GM23338 (cell line): Measurements from ENCODE around the gene MTARC2. TPM values are rescaled to one million over a fixed set of nuclear protein-coding genes. Genes with fewer than 3 reads are reported as not detected.

ENCODE experiments used
- ATAC-seq: fragments of 200-7000 bp; cut with Tn5 transposase; 3 replicates; pipeline ENCODE4 v1.9.1; 2020
- DNase-seq: peaks from one replicate; pipeline ENCODE4 v3.0.0-alpha.2; 2015; ENCODE audit warnings: low spot score
- H2AFZ ChIP-seq: fragments of 200-600 bp; sonication (generic); 2 replicates; pipeline ENCODE4 v1.8.0; 2016; ENCODE audit warnings: antibody characterized with exemption, mild to moderate bottlenecking, moderate library complexity
- H3F3A ChIP-seq: fragments of 200-600 bp; sonication (generic); replicated peaks from 2 replicates; pipeline ENCODE4 v1.8.0; 2017; ENCODE audit warnings: antibody characterized with exemption, mixed run types, low read depth
- H3K27ac ChIP-seq: fragments of 200-600 bp; sonication (generic); 2 replicates; pipeline ENCODE4 v1.6.1; 2016; ENCODE audit warnings: low read depth
- H3K27me3 ChIP-seq: fragments of 200-600 bp; sonication (generic); 2 replicates; pipeline ENCODE4 v1.8.0; 2016; ENCODE audit warnings: mild to moderate bottlenecking, mixed run types, moderate library complexity; ENCODE audit not compliant: insufficient read depth
- H3K36me3 ChIP-seq: fragments of 200-600 bp; sonication (generic); 2 replicates; pipeline ENCODE4 v1.8.0; 2016; ENCODE audit warnings: mild to moderate bottlenecking; ENCODE audit not compliant: insufficient read depth
- H3K4me1 ChIP-seq: fragments of 200-600 bp; sonication (generic); 2 replicates; pipeline ENCODE4 v1.8.0; 2016; ENCODE audit warnings: mild to moderate bottlenecking, moderate library complexity; ENCODE audit not compliant: insufficient read depth
- H3K4me2 ChIP-seq: fragments of 200-600 bp; sonication (generic); 2 replicates; pipeline ENCODE4 v1.7.1; 2017; ENCODE audit warnings: mixed run types
- H3K4me3 ChIP-seq: fragments of 200-600 bp; sonication (generic); 2 replicates; pipeline ENCODE4 v1.6.1; 2016; ENCODE audit warnings: mixed run types
- H3K79me2 ChIP-seq: fragments of 200-600 bp; sonication (generic); replicated peaks from 2 replicates; pipeline ENCODE4 v1.8.0; 2017; ENCODE audit warnings: mild to moderate bottlenecking; ENCODE audit not compliant: insufficient read depth
- H3K9me2 ChIP-seq: fragments of 200-600 bp; sonication (generic); 2 replicates; pipeline ENCODE4 v1.8.0; 2017; ENCODE audit not compliant: insufficient read depth
- H4K20me1 ChIP-seq: fragments of 200-600 bp; sonication (generic); replicated peaks from 2 replicates; pipeline ENCODE4 v1.8.0; 2017; ENCODE audit warnings: mild to moderate bottlenecking; ENCODE audit not compliant: insufficient read depth
- H3K27ac Mint-ChIP-seq: 2 replicates; pipeline ENCODE4 v1.8.0; 2020; ENCODE audit warnings: inconsistent platforms, mild to moderate bottlenecking, moderate library complexity, mixed read lengths
- H3K27me3 Mint-ChIP-seq: 3 replicates; pipeline ENCODE4 v1.8.0; 2022; ENCODE audit warnings: low read depth, mild to moderate bottlenecking, moderate library complexity, mixed read lengths, inconsistent platforms; ENCODE audit not compliant: insufficient read depth, poor library complexity
- H3K36me3 Mint-ChIP-seq: 3 replicates; pipeline ENCODE4 v1.8.0; 2021; ENCODE audit warnings: low read depth, mild to moderate bottlenecking, inconsistent platforms, moderate library complexity, mixed read lengths
- H3K4me1 Mint-ChIP-seq: 3 replicates; pipeline ENCODE4 v1.8.0; 2020; ENCODE audit warnings: mild to moderate bottlenecking, inconsistent platforms, mixed read lengths
- H3K4me3 Mint-ChIP-seq: 3 replicates; pipeline ENCODE4 v1.8.0; 2021; ENCODE audit warnings: moderate library complexity, mild to moderate bottlenecking, inconsistent platforms, mixed read lengths
- H3K9me3 Mint-ChIP-seq: 3 replicates; pipeline ENCODE4 v1.8.0; 2020; ENCODE audit warnings: moderate library complexity, mild to moderate bottlenecking, inconsistent platforms, mixed read lengths
- CREB1 ChIP-seq: fragments of 250-450 bp; sonication (Bioruptor Pico); IDR thresholded peaks from 2 replicates; pipeline ENCODE4 v1.5.0; 2020; ENCODE audit warnings: low read depth, mild to moderate bottlenecking, moderate library complexity
- EZH2 ChIP-seq: fragments of 200-600 bp; sonication (generic); IDR thresholded peaks from one replicate; pipeline ENCODE4 v1.8.0; 2017; ENCODE audit warnings: antibody characterized with exemption, mild to moderate bottlenecking, low read depth; ENCODE audit not compliant: unreplicated experiment
- NANOG ChIP-seq: IDR thresholded peaks from 2 replicates; pipeline ENCODE4 v1.6.1; 2016; ENCODE audit warnings: antibody characterized with exemption, borderline replicate concordance
- POLR2AphosphoS5 ChIP-seq: IDR thresholded peaks from 2 replicates; pipeline ENCODE4 v1.6.1; 2016; ENCODE audit warnings: antibody characterized with exemption, low read depth
- STAT1 ChIP-seq: IDR thresholded peaks from one replicate; pipeline ENCODE4 v1.6.1; 2016; ENCODE audit warnings: antibody characterized with exemption; ENCODE audit not compliant: unreplicated experiment
- ZNF331 ChIP-seq: fragments of 250-450 bp; sonication (Bioruptor Pico); IDR thresholded peaks from 2 replicates; pipeline ENCODE4 v1.5.0; 2020; ENCODE audit warnings: low read depth, mild to moderate bottlenecking, moderate library complexity
- polyA plus RNA-seq: library from polyadenylated mRNA; unstranded; fragments of >200 nt; fragmentation: Nextera tagmentation; extraction: Ambion mirVana; gene quantifications from 2 replicates; pipeline ENCODE4 v1.2.1, GENCODE V29; 2016
- total RNA-seq: library from RNA; depleted of rRNA; stranded (reverse); fragments of >200 nt; shearing (Covaris generic); gene quantifications from 2 replicates; pipeline ENCODE4 v1.2.3, GENCODE V29; 2014; rRNA removed
- TF ChIP-seq, protein P1 (sequence below): fragments of 250-450 bp; sonication (Bioruptor Pico); IDR thresholded peaks from 2 replicates; pipeline ENCODE4 v1.5.0; 2020; ENCODE audit warnings: mild to moderate bottlenecking, moderate library complexity
- TF ChIP-seq, protein P2 (sequence below): IDR thresholded peaks from one replicate; pipeline ENCODE4 v1.6.1; 2018; ENCODE audit warnings: antibody characterized with exemption; ENCODE audit not compliant: unreplicated experiment

The MTARC2 gene
- total and polyA plus RNA-seq, 2 experiments from 2014 or later = 4.1 to 8.0 TPM

DNA sequence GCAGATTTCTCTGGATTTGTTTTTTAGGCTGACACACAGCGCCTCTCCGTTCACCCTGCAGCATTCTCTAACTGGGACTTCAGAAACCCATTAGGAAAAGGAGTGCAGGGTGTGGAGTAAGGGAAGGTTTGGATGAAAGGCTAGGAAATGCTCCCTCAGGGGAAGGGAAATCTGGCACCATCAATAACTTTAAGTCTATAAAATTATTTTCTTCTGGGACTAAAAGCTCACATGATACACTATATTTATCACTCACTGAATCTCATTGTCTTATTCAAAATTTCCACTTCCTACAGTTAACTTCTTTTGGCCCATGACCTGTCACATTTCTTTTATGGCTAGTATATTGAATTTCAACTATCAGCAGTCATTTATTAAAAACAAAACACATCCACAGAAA lies 85.3 kb downstream of the MTARC2 start:
- Histone ChIP-seq H3K4me1 (no peaks in the 10 kb centered on the region), H3K4me3 (no peak overlapping the region), H3K9me2 (no peaks in the 10 kb centered on the region), H3F3A (no peaks in the 10 kb centered on the region), H4K20me1 (no peaks in the 10 kb centered on the region), H3K36me3 (no peaks in the 10 kb centered on the region; the same call in 1 of the 2 replicates), H2AFZ (no peak overlapping the region), H3K27me3 (no peaks in the 10 kb centered on the region), H3K4me2 (no peak overlapping the region), H3K79me2 (no peaks in the 10 kb centered on the region), H3K27ac (no peak overlapping the region)
- Mint-ChIP-seq H3K36me3 (0 out of 3 replicates have a peak, but pooled peaks cover 3% of the 10 kb centered on the region), H3K9me3 (no peaks in the 10 kb centered on the region), H3K27ac (no peak overlapping the region), H3K4me1 (no peaks in the 10 kb centered on the region), H3K27me3 (peaks cover 2% of the 10 kb centered on the region), H3K4me3 (no peak overlapping the region)
- ATAC-seq (no peak), DNase-seq (no peak)
- TF ChIP-seq STAT1 (no peak), POLR2AphosphoS5 (no peak), NANOG (no peak), CREB1 (CRISPR knock-in tag) (no peak), ZNF331 (CRISPR knock-in tag) (no peak), EZH2 (no peak)
- TF ChIP-seq, protein P1, sequence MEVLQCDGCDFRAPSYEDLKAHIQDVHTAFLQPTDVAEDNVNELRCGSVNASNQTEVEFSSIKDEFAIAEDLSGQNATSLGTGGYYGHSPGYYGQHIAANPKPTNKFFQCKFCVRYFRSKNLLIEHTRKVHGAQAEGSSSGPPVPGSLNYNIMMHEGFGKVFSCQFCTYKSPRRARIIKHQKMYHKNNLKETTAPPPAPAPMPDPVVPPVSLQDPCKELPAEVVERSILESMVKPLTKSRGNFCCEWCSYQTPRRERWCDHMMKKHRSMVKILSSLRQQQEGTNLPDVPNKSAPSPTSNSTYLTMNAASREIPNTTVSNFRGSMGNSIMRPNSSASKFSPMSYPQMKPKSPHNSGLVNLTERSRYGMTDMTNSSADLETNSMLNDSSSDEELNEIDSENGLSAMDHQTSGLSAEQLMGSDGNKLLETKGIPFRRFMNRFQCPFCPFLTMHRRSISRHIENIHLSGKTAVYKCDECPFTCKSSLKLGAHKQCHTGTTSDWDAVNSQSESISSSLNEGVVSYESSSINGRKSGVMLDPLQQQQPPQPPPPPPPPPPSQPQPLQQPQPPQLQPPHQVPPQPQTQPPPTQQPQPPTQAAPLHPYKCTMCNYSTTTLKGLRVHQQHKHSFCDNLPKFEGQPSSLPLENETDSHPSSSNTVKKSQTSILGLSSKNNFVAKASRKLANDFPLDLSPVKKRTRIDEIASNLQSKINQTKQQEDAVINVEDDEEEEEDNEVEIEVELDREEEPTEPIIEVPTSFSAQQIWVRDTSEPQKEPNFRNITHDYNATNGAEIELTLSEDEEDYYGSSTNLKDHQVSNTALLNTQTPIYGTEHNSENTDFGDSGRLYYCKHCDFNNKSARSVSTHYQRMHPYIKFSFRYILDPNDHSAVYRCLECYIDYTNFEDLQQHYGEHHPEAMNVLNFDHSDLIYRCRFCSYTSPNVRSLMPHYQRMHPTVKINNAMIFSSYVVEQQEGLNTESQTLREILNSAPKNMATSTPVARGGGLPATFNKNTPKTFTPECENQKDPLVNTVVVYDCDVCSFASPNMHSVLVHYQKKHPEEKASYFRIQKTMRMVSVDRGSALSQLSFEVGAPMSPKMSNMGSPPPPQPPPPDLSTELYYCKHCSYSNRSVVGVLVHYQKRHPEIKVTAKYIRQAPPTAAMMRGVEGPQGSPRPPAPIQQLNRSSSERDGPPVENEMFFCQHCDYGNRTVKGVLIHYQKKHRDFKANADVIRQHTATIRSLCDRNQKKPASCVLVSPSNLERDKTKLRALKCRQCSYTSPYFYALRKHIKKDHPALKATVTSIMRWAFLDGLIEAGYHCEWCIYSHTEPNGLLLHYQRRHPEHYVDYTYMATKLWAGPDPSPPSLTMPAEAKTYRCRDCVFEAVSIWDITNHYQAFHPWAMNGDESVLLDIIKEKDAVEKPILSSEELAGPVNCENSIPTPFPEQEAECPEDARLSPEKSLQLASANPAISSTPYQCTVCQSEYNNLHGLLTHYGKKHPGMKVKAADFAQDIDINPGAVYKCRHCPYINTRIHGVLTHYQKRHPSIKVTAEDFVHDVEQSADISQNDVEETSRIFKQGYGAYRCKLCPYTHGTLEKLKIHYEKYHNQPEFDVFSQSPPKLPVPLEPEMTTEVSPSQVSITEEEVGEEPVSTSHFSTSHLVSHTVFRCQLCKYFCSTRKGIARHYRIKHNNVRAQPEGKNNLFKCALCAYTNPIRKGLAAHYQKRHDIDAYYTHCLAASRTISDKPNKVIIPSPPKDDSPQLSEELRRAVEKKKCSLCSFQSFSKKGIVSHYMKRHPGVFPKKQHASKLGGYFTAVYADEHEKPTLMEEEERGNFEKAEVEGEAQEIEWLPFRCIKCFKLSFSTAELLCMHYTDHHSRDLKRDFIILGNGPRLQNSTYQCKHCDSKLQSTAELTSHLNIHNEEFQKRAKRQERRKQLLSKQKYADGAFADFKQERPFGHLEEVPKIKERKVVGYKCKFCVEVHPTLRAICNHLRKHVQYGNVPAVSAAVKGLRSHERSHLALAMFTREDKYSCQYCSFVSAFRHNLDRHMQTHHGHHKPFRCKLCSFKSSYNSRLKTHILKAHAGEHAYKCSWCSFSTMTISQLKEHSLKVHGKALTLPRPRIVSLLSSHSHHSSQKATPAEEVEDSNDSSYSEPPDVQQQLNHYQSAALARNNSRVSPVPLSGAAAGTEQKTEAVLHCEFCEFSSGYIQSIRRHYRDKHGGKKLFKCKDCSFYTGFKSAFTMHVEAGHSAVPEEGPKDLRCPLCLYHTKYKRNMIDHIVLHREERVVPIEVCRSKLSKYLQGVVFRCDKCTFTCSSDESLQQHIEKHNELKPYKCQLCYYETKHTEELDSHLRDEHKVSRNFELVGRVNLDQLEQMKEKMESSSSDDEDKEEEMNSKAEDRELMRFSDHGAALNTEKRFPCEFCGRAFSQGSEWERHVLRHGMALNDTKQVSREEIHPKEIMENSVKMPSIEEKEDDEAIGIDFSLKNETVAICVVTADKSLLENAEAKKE (CRISPR knock-in tag) = no peak
- TF ChIP-seq, protein P2, sequence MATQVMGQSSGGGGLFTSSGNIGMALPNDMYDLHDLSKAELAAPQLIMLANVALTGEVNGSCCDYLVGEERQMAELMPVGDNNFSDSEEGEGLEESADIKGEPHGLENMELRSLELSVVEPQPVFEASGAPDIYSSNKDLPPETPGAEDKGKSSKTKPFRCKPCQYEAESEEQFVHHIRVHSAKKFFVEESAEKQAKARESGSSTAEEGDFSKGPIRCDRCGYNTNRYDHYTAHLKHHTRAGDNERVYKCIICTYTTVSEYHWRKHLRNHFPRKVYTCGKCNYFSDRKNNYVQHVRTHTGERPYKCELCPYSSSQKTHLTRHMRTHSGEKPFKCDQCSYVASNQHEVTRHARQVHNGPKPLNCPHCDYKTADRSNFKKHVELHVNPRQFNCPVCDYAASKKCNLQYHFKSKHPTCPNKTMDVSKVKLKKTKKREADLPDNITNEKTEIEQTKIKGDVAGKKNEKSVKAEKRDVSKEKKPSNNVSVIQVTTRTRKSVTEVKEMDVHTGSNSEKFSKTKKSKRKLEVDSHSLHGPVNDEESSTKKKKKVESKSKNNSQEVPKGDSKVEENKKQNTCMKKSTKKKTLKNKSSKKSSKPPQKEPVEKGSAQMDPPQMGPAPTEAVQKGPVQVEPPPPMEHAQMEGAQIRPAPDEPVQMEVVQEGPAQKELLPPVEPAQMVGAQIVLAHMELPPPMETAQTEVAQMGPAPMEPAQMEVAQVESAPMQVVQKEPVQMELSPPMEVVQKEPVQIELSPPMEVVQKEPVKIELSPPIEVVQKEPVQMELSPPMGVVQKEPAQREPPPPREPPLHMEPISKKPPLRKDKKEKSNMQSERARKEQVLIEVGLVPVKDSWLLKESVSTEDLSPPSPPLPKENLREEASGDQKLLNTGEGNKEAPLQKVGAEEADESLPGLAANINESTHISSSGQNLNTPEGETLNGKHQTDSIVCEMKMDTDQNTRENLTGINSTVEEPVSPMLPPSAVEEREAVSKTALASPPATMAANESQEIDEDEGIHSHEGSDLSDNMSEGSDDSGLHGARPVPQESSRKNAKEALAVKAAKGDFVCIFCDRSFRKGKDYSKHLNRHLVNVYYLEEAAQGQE = no peak

Other genes with a start within 250 kb of the MTARC2 start
- 13.6 and 13.9 TPM in 2 replicates for gene MARK1, start 220.2 kb upstream of the MTARC2 start, total RNA-seq
- 9.7 and 11.1 TPM in 2 replicates for gene MARK1, start 220.2 kb upstream of the MTARC2 start, polyA plus RNA-seq
- 6.0 and 6.1 TPM in 2 replicates for gene C1orf115, start 58.0 kb upstream of the MTARC2 start, total RNA-seq
- gene C1orf115, start 58.0 kb upstream of the MTARC2 start, polyA plus RNA-seq = 2.5 and 2.9 TPM in 2 replicates
- gene MTARC1, start 38.6 kb downstream of the MTARC2 start, total RNA-seq = 29.7 and 33.9 TPM in 2 replicates
- 33.2 and 34.6 TPM in 2 replicates for gene MTARC1, start 38.6 kb downstream of the MTARC2 start, polyA plus RNA-seq
- gene HLX, start 131.1 kb downstream of the MTARC2 start, total RNA-seq = 0.07 TPM in 1 of 2 replicates, not detected in the other
- gene HLX, start 131.1 kb downstream of the MTARC2 start, polyA plus RNA-seq = not detected in 2 replicates